ENCODE measurements around the gene NOMO2.
"Not testable (repeated sequence)": the region's sequence is repeated elsewhere in the genome, so short reads cannot be mapped to it uniquely, and the experiment has no call there.

The NOMO2 gene

DNA sequence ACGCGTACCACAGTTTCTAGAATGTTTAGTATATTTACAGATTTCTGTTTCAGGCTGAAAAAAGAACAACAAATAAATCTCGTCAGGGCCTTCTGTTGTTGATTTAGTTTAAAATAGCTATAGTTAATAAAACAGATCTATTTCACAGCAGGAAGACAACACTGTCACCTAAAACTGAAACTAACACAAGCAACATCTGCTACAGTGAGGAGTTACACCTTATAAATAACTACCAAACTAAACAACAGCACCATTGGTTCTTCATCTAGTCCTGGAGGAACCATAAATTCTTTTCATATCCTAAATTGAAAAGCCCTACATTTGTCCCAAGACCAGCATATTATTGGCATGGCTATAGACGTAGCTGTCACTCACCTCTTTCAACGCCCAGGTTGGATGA lies 15.0 kb downstream of the NOMO2 start:
- H3K79me2 ChIP-seq (ENCODE audit: insufficient read depth, low read length); H3K4me1 ChIP-seq (ENCODE audit: insufficient read depth, low read length); H3K36me3 ChIP-seq (ENCODE audit: insufficient read depth, low read length); H3K27me3 ChIP-seq (ENCODE audit: insufficient read depth, low read length, poor library complexity); H3K9ac ChIP-seq (ENCODE audit: low read depth, low read length); H3K27ac ChIP-seq (ENCODE audit: low read length); H3K4me3 ChIP-seq (ENCODE audit: low read depth in 1 of 2, low read length in 2 of 2); H3K4me2 ChIP-seq (ENCODE audit: insufficient read depth, low read length); H3K9me3 ChIP-seq (ENCODE audit: insufficient read depth, low read length, severe bottlenecking); H2AFZ ChIP-seq (ENCODE audit: low read depth, low read length); H4K20me1 ChIP-seq (ENCODE audit: insufficient read depth, low read length); DNase-seq; ATAC-seq (ENCODE audit: insufficient read depth, low read depth): not testable (repeated sequence)

DNA sequence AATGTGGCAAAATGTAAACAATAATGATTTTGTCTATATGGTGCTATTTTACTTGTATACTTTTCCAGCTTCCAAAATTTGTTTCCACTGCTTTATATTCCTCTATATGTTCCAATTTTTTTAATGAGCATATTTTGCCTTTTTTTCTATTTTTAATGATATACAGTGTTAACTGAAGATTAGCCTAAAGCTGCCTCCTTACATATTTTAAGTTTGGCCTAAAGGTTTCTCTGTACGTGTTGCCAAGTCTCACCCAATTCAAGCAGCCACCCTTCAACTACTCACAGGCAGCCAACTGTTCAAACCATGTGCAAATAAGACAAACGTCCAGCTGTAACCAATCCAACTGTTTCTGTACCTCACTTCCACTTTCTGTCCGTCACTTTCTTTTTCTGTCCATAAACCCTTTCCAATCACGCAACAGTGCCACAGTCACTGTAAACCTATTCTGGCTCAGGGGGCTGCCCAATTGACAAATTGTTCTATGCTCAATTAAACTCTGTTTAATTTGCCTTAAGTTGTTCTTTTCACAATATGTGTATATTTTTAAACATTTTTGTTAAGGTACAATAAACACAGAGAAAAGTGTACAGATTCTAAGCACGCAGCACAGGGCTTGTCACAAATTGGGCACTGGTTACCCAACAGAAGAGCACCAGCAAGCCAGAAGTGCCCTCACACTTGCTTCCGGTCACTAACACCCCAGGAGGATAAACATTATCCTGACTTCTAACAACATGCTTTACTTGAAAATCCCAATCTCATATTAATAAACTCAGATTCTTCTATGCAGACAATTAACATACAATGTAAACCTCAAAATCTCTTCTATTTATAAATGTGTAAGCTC lies 17.4 kb downstream of the NOMO2 start:
- H3K4me3 ChIP-seq (ENCODE audit: low read depth in 1 of 2, low read length in 2 of 2); H4K20me1 ChIP-seq (ENCODE audit: insufficient read depth, low read length); H3K9ac ChIP-seq (ENCODE audit: low read depth, low read length); H3K27ac ChIP-seq (ENCODE audit: low read length); H3K79me2 ChIP-seq (ENCODE audit: insufficient read depth, low read length); H3K9me3 ChIP-seq (ENCODE audit: insufficient read depth, low read length, severe bottlenecking); ATAC-seq (ENCODE audit: insufficient read depth, low read depth); H2AFZ ChIP-seq (ENCODE audit: low read depth, low read length); H3K4me2 ChIP-seq (ENCODE audit: insufficient read depth, low read length); H3K27me3 ChIP-seq (ENCODE audit: insufficient read depth, low read length, poor library complexity); H3K4me1 ChIP-seq (ENCODE audit: insufficient read depth, low read length); DNase-seq; H3K36me3 ChIP-seq (ENCODE audit: insufficient read depth, low read length): not testable (repeated sequence)

DNA sequence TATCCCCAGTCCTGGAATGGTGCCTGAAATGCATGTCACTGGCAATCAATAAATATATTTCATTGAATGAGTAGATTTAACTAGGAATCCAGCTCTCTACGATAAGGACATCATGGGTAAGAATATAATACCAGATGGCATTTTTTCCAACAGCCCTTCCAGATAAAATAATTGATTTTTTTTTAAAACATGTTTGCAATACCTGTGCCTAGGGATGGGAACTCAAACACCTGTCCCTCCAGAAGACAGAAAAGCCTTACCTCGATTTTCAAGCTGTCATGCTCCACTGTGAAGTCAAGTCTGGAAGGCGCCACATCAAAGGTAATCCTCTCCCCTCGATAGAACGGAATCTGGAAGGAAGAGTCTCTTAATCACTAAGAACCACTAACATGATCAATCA lies 20.0 kb downstream of the NOMO2 start:
- not testable (repeated sequence) for H3K4me1 ChIP-seq (ENCODE audit: insufficient read depth, low read length); H3K79me2 ChIP-seq (ENCODE audit: insufficient read depth, low read length); DNase-seq; H3K27ac ChIP-seq (ENCODE audit: low read length); H3K36me3 ChIP-seq (ENCODE audit: insufficient read depth, low read length); H3K4me3 ChIP-seq (ENCODE audit: low read depth in 1 of 2, low read length in 2 of 2); ATAC-seq (ENCODE audit: insufficient read depth, low read depth); H3K27me3 ChIP-seq (ENCODE audit: insufficient read depth, low read length, poor library complexity); H4K20me1 ChIP-seq (ENCODE audit: insufficient read depth, low read length); H3K9me3 ChIP-seq (ENCODE audit: insufficient read depth, low read length, severe bottlenecking); H3K4me2 ChIP-seq (ENCODE audit: insufficient read depth, low read length); H3K9ac ChIP-seq (ENCODE audit: low read depth, low read length); H2AFZ ChIP-seq (ENCODE audit: low read depth, low read length)

DNA sequence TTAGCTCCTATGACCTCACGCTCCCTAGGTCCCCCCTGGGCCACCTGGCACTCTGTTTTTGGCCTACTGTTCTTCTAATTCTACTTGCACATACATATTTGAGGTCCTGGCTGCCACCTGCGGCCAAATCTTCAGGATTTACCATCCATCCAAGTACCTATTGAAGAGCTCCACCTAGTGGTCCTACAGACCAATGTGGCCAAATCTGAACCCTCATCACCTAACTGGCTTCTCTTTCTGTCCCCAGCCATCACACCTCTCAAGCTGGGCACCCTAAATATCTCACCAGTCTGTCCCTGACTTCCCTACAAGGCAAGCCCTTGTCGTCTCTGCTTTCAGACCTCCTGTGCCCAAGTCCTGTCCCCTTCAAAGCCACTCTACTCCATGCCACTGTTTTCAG lies 24.9 kb downstream of the NOMO2 start:
- not testable (repeated sequence) for H3K9ac ChIP-seq (ENCODE audit: low read depth, low read length); H3K79me2 ChIP-seq (ENCODE audit: insufficient read depth, low read length); H2AFZ ChIP-seq (ENCODE audit: low read depth, low read length); H3K9me3 ChIP-seq (ENCODE audit: insufficient read depth, low read length, severe bottlenecking); H3K36me3 ChIP-seq (ENCODE audit: insufficient read depth, low read length); H3K4me1 ChIP-seq (ENCODE audit: insufficient read depth, low read length); H3K4me3 ChIP-seq (ENCODE audit: low read depth in 1 of 2, low read length in 2 of 2); H3K27me3 ChIP-seq (ENCODE audit: insufficient read depth, low read length, poor library complexity); DNase-seq; H3K4me2 ChIP-seq (ENCODE audit: insufficient read depth, low read length); H4K20me1 ChIP-seq (ENCODE audit: insufficient read depth, low read length); H3K27ac ChIP-seq (ENCODE audit: low read length)
- peak; percentile 62; the same call in 1 of the 3 replicates for ATAC-seq (ENCODE audit: insufficient read depth, low read depth)

DNA sequence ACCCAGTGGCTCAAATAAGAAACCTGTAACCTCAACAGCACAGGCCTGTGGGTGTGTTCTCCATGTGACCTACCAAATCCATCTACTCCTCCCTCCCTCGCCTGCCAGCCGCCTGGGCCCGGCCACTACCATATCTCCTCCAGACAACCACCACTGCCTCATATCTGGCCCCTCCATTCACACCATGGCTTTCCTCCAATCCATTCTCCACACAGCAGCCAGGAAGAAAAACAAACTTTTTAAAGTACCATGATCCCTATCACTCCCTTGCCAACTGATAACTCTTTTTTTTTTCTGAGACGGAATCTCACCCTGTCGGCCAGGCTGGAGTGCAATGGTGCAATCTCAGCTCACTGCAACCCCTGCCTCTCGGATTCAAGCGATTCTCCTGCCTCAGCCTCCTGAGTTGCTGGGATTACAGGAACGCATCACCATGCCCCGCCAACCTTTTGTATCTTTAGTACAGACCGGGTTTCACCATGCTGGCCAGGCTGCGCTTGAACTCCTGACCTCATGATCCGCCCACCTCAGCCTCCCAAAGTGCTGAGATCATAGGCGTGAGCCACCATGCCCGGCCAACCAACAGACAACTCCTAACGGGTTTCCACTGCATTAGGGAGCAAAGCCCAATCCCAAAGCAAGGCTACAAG lies 26.3 kb downstream of the NOMO2 start:
- not testable (repeated sequence) for H3K9ac ChIP-seq (ENCODE audit: low read depth, low read length); H3K9me3 ChIP-seq (ENCODE audit: insufficient read depth, low read length, severe bottlenecking); H3K27ac ChIP-seq (ENCODE audit: low read length); H3K79me2 ChIP-seq (ENCODE audit: insufficient read depth, low read length); DNase-seq; H3K4me3 ChIP-seq (ENCODE audit: low read depth in 1 of 2, low read length in 2 of 2); H3K4me2 ChIP-seq (ENCODE audit: insufficient read depth, low read length); H3K36me3 ChIP-seq (ENCODE audit: insufficient read depth, low read length); H3K27me3 ChIP-seq (ENCODE audit: insufficient read depth, low read length, poor library complexity); H3K4me1 ChIP-seq (ENCODE audit: insufficient read depth, low read length); ATAC-seq (ENCODE audit: insufficient read depth, low read depth); H4K20me1 ChIP-seq (ENCODE audit: insufficient read depth, low read length); H2AFZ ChIP-seq (ENCODE audit: low read depth, low read length)

DNA sequence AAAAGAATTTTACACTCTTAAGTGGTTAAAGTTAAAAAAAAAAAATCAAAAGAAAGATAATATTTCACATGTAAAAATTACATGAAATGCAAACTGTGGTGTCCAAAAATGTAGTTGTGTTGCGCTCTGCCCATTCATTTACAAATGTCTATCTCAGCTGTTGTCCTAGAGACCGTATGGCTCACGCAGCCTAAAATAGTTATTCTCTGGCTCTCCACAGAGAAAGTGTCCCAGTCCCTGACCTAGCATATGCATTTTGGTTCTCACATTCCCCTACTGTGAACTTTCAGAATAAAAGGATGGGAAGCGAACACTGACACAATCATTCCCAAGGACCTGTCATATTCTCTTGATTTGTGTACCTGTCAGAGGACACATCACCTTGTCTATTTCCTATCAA lies 27.6 kb downstream of the NOMO2 start:
- ATAC-seq (ENCODE audit: insufficient read depth, low read depth); H4K20me1 ChIP-seq (ENCODE audit: insufficient read depth, low read length); H3K9ac ChIP-seq (ENCODE audit: low read depth, low read length); DNase-seq; H2AFZ ChIP-seq (ENCODE audit: low read depth, low read length); H3K4me1 ChIP-seq (ENCODE audit: insufficient read depth, low read length); H3K27me3 ChIP-seq (ENCODE audit: insufficient read depth, low read length, poor library complexity); H3K79me2 ChIP-seq (ENCODE audit: insufficient read depth, low read length); H3K4me3 ChIP-seq (ENCODE audit: low read depth in 1 of 2, low read length in 2 of 2); H3K27ac ChIP-seq (ENCODE audit: low read length); H3K4me2 ChIP-seq (ENCODE audit: insufficient read depth, low read length); H3K9me3 ChIP-seq (ENCODE audit: insufficient read depth, low read length, severe bottlenecking); H3K36me3 ChIP-seq (ENCODE audit: insufficient read depth, low read length): not testable (repeated sequence)

DNA sequence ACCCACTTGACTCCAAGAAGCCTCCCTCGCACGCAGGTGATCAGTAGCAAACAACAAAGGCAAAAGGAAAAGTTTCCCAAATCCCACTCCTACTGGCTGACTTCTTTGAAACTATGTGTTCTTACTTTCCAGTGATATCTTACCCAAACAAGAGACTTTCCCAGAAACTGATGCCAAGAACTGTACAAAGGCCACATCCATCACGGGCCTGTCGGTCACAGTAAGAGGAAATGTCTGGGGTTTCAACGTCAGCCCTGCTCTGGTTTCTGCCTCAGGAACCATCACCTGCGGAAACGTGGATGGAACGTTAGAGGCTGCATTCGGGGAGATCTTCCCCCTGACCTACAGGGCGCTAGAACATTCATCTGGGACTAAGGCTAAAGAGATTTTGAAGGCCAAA lies 30.6 kb downstream of the NOMO2 start:
- not testable (repeated sequence) for H3K27ac ChIP-seq (ENCODE audit: low read length); H2AFZ ChIP-seq (ENCODE audit: low read depth, low read length); DNase-seq; H3K4me2 ChIP-seq (ENCODE audit: insufficient read depth, low read length); H3K9me3 ChIP-seq (ENCODE audit: insufficient read depth, low read length, severe bottlenecking); H3K4me3 ChIP-seq (ENCODE audit: low read depth in 1 of 2, low read length in 2 of 2); H3K4me1 ChIP-seq (ENCODE audit: insufficient read depth, low read length); ATAC-seq (ENCODE audit: insufficient read depth, low read depth); H4K20me1 ChIP-seq (ENCODE audit: insufficient read depth, low read length); H3K79me2 ChIP-seq (ENCODE audit: insufficient read depth, low read length); H3K9ac ChIP-seq (ENCODE audit: low read depth, low read length); H3K36me3 ChIP-seq (ENCODE audit: insufficient read depth, low read length); H3K27me3 ChIP-seq (ENCODE audit: insufficient read depth, low read length, poor library complexity)

DNA sequence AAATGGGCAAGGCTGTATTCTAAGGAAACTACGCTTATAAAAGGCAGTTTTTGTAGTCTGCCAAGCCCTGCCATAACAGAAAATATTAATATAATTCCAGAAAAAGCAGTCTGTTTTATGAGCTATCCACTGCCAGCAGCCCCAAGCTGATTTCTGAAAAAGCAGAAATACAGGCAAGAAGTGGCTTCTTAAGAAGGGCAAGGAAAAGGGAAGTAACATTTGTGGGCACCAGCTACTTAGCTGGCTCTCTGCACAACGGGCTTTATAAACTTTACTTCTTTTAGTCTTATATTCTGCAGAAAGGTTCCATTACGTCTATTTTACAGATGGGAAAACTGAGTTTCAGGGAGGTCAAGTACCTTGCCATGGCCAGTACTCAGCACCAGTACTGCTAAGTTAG lies 31.6 kb downstream of the NOMO2 start:
- H3K79me2 ChIP-seq (ENCODE audit: insufficient read depth, low read length); H3K4me2 ChIP-seq (ENCODE audit: insufficient read depth, low read length); ATAC-seq (ENCODE audit: insufficient read depth, low read depth); H3K27ac ChIP-seq (ENCODE audit: low read length); H3K4me1 ChIP-seq (ENCODE audit: insufficient read depth, low read length); H3K9ac ChIP-seq (ENCODE audit: low read depth, low read length); H2AFZ ChIP-seq (ENCODE audit: low read depth, low read length); H3K9me3 ChIP-seq (ENCODE audit: insufficient read depth, low read length, severe bottlenecking); DNase-seq; H3K4me3 ChIP-seq (ENCODE audit: low read depth in 1 of 2, low read length in 2 of 2); H3K27me3 ChIP-seq (ENCODE audit: insufficient read depth, low read length, poor library complexity); H4K20me1 ChIP-seq (ENCODE audit: insufficient read depth, low read length); H3K36me3 ChIP-seq (ENCODE audit: insufficient read depth, low read length): not testable (repeated sequence)

Measured in DND-41 (cell line).